Activated T-cell treated with anti-CD3 and anti-CD28 coated beads, Interleukin-2, amount 50 U/mL, for 4 hours (primary cell): ENCODE measurements around the gene GDF2. TPM values are rescaled to one million over a fixed set of nuclear protein-coding genes. Genes with fewer than 3 reads are reported as not detected.

ENCODE experiments used
- ATAC-seq, 2 donors: fragments of 200-7000 bp; cut with Tn5 transposase; one replicate each; pipeline ENCODE4 v1.10.0; 2021
- DNase-seq: peaks from one replicate; pipeline ENCODE4 v3.0.0-alpha.2; 2020
- H3K27me3 Mint-ChIP-seq: one replicate; pipeline ENCODE4 v1.8.0; 2021; ENCODE audit warnings: low read depth, mixed read lengths
- H3K36me3 Mint-ChIP-seq: one replicate; pipeline ENCODE4 v1.8.0; 2022; ENCODE audit warnings: mixed read lengths; ENCODE audit not compliant: insufficient read depth
- H3K4me1 Mint-ChIP-seq: one replicate; pipeline ENCODE4 v1.8.0; 2021; ENCODE audit warnings: low read depth, mixed read lengths
- H3K4me3 Mint-ChIP-seq: one replicate; pipeline ENCODE4 v1.8.0; 2021; ENCODE audit warnings: mild to moderate bottlenecking, moderate library complexity, mixed read lengths
- H3K9me3 Mint-ChIP-seq: one replicate; pipeline ENCODE4 v1.8.0; 2021; ENCODE audit warnings: mixed read lengths
- total RNA-seq, 3 donors: library from RNA; stranded (reverse); gene quantifications; one replicate each; pipeline ENCODE4 v1.2.1, GENCODE V29; 2021

GDF2 gene
- total RNA-seq: not detected

- ATAC-seq: no peak
- Mint-ChIP-seq H3K36me3 (no peaks in the 10 kb centered on the region), H3K9me3 (no peaks in the 10 kb centered on the region), H3K4me1 (no peaks in the 10 kb centered on the region), H3K27me3 (peaks cover 10% of the 10 kb centered on the region), H3K4me3 (no peak within 1 kb of the TSS)
- no peak for DNase-seq
Observed at GRCh38 chr10:47322300-47323061, at the start of gene GDF2. Gene GDF2, plus strand, starts transcription at chr10:47322454. Its CDS starts 215 bp downstream, at chr10:47322669.

DNA sequence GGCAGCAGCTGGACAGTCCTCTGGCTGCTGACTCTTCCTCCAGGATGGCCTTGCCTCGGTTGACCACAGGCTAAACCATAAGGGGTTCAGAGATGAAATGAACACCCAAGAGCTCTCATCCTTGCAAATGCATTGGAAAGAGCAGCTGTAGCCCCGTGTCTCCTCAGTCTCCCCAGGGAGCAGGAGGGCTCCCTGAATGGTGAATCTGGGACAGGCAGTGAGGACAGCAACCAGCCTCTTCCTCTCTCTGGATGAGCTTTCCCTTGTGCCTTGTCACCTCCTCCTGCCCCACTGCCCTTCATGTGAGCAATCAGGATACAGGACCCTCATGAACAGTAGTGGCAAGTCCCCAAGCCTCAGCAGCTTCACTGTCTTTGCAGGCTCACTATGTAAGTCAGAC lies 46.2 kb upstream of the GDF2 start:
- peaks cover 24% of the 10 kb centered on the region for H3K4me1 Mint-ChIP-seq
- no peaks in the 10 kb centered on the region for H3K36me3 Mint-ChIP-seq
- no peak for DNase-seq
- no peaks in the 10 kb centered on the region for H3K27me3 Mint-ChIP-seq
- H3K4me3 Mint-ChIP-seq: no peak overlapping the region
- H3K9me3 Mint-ChIP-seq: peaks cover 4% of the 10 kb centered on the region
- ATAC-seq: no peak

GRCh38 chr10:47276576-47277351 lies 45.5 kb upstream of the GDF2 start:
- Mint-ChIP-seq H3K4me1 (peaks cover 24% of the 10 kb centered on the region), H3K36me3 (no peaks in the 10 kb centered on the region), H3K27me3 (no peaks in the 10 kb centered on the region), H3K9me3 (peaks cover 4% of the 10 kb centered on the region), H3K4me3 (no peak overlapping the region)
- ATAC-seq: no peak
- no peak for DNase-seq

GRCh38 chr10:47277352-47278151 lies 44.7 kb upstream of the GDF2 start:
- Mint-ChIP-seq H3K9me3 (no peaks in the 10 kb centered on the region), H3K4me1 (peaks cover 24% of the 10 kb centered on the region), H3K36me3 (no peaks in the 10 kb centered on the region), H3K4me3 (no peak overlapping the region), H3K27me3 (no peaks in the 10 kb centered on the region)
- DNase-seq (peak; percentile 27), ATAC-seq (peak; percentile 88 to 92)

DNA sequence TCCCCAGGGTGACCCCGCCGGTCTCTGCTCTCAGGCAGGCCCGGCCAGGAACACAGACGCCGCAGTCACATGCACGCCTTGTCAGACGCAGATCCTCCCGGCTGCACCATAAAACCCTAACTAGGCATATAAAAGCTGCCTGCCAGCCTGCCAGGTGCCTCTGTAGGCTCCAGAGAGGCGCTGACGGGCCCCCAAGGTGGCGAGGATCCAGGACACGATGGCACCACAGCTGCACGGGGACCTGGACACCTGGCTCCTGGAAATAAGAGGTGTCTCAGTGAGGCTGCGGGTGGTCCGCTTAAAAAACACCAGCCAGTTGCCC lies 44.1 kb upstream of the GDF2 start:
- Mint-ChIP-seq H3K4me1 (peaks cover 24% of the 10 kb centered on the region), H3K36me3 (no peaks in the 10 kb centered on the region), H3K27me3 (no peaks in the 10 kb centered on the region), H3K4me3 (no peak overlapping the region), H3K9me3 (no peaks in the 10 kb centered on the region)
- ATAC-seq (peak in 1 of 2 donors; percentile 16), DNase-seq (no peak)

GRCh38 chr10:47278720-47279119 lies 43.5 kb upstream of the GDF2 start:
- Mint-ChIP-seq H3K4me3 (no peak overlapping the region), H3K4me1 (peaks cover 24% of the 10 kb centered on the region), H3K9me3 (no peaks in the 10 kb centered on the region)

DNA sequence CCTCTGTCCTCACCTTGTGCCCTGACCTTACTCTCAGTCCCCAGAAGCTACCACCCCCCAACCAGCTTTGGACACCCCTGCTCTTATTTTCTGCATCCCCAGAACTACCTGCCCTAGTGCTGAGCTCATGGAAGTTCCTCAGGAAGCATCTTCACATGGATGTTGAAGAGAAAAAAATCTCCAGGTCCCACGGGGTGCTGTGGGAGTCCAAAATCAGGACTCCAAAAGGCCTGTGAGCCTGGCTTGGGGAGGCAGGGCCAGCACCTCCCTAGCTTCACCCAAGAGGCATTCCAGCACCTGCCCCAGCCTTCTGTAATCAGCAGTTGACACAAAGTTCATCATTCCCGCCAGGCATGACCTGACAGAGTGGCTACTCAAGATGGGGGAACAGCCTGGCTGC lies 43.0 kb upstream of the GDF2 start:
- DNase-seq: no peak
- peaks cover 24% of the 10 kb centered on the region for H3K4me1 Mint-ChIP-seq
- H3K4me3 Mint-ChIP-seq: no peak overlapping the region
- H3K27me3 Mint-ChIP-seq: no peaks in the 10 kb centered on the region
- H3K36me3 Mint-ChIP-seq: no peaks in the 10 kb centered on the region
- no peaks in the 10 kb centered on the region for H3K9me3 Mint-ChIP-seq
- ATAC-seq: no peak

More at GRCh38 chr10:47278720-47279119, 43.5 kb upstream of the GDF2 start:
- ATAC-seq (no peak), DNase-seq (no peak)
- Mint-ChIP-seq H3K27me3 (no peaks in the 10 kb centered on the region), H3K36me3 (no peaks in the 10 kb centered on the region)

GRCh38 chr10:47282005-47282656 lies 40.1 kb upstream of the GDF2 start:
- Mint-ChIP-seq H3K4me3 (no peak overlapping the region), H3K4me1 (peaks cover 39% of the 10 kb centered on the region), H3K27me3 (no peaks in the 10 kb centered on the region), H3K9me3 (no peaks in the 10 kb centered on the region), H3K36me3 (no peaks in the 10 kb centered on the region)
- DNase-seq: no peak
- ATAC-seq: no peak

- DNase-seq (no peak), ATAC-seq (no peak)
- Mint-ChIP-seq H3K4me3 (no peak overlapping the region), H3K9me3 (no peaks in the 10 kb centered on the region), H3K4me1 (peaks cover 34% of the 10 kb centered on the region), H3K36me3 (no peaks in the 10 kb centered on the region), H3K27me3 (no peaks in the 10 kb centered on the region)
Observed at GRCh38 chr10:47282657-47283018, 39.6 kb upstream of the GDF2 start.

DNA sequence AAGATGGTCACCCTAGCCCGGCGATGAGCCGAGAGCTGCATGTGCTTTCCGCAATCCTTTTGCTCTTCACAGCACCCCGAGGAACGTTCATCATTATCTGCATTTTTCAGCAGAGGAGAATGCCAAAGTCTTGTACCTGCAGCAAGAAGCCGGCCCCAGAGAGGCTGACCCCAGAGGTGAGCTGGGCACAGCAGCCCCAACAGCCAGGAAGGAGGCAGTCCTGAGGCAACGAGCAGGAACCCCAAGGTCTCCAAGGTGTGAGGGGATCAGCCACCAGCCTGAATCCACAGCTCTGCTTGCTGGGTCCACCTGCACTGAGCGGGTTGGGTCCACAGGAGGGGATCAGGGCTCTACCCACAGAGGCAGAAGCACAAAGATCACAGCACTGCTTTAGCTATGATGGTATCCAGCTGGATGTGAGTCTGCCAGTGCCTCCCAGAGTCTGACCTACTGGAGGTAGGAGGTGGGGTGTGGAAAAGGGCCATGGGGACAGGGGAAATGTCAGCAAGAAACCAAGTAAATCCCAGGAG lies 39.1 kb upstream of the GDF2 start:
- ATAC-seq: no peak
- Mint-ChIP-seq H3K27me3 (no peaks in the 10 kb centered on the region), H3K36me3 (no peaks in the 10 kb centered on the region), H3K4me1 (peaks cover 30% of the 10 kb centered on the region), H3K9me3 (no peaks in the 10 kb centered on the region), H3K4me3 (no peak overlapping the region)
- DNase-seq: no peak

- Mint-ChIP-seq H3K4me1 (peaks cover 25% of the 10 kb centered on the region), H3K9me3 (no peaks in the 10 kb centered on the region), H3K27me3 (no peaks in the 10 kb centered on the region), H3K36me3 (no peaks in the 10 kb centered on the region), H3K4me3 (no peak overlapping the region)
- ATAC-seq (no peak), DNase-seq (no peak)
Observed at GRCh38 chr10:47283848-47284247, 38.4 kb upstream of the GDF2 start.

DNA sequence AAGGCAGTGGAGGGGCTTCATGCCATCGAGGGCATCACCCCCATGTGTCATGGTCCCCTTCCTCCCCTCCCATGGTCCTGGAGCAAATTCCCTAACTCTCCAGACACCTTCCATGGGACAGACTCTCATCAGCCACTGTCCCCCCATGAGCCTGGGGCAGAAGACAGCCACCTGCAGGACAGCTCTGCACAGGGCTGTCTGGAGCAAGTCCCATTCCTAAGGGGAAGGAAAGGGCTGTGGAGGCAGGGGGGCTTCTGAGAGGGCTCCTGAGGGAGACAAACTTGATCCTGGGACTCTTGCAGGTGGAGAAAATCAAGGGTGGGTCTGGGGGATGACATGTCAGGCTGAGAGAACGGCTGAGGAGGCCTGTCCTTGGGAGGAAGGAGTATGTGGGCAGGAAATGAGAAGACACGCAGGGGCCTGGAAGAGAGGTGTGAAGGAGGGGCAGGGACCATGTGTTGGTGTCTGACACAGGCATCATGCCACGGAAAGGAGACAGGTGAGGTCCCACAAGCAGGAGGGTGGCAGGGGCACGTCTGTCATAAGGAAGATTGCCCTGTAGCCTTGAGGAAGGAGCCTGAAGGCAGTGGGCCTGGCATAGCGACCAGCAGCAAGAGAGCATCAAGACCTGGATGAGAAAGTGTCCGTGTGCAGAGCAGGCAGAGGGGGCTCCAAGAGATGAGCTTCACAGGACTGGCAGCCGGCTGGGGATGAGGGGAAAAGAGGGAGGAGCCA lies 36.7 kb upstream of the GDF2 start:
- no peaks in the 10 kb centered on the region for H3K9me3 Mint-ChIP-seq
- H3K27me3 Mint-ChIP-seq: no peaks in the 10 kb centered on the region
- no peak overlapping the region for H3K4me3 Mint-ChIP-seq
- H3K36me3 Mint-ChIP-seq: no peaks in the 10 kb centered on the region
- peaks cover 25% of the 10 kb centered on the region for H3K4me1 Mint-ChIP-seq
- ATAC-seq (no peak), DNase-seq (no peak)

DNA sequence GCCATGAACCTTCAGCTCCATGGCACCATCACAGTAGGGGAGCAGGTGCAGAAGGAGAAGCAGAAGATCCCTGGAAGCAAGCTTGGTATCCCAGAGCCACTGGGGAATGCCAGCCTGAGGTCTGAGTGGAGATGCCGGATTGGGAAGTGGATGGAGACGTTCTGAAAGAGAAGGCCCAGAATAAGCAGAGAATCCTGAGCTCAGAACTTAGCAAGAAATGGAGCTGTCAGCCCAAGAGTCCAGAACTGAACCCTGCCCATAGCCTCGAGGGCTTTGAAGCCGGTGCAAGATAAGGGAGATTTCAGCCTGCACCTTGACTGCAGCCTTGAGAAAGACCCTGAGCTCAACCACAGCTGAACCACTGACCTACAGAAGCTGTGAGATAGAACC lies 36.1 kb upstream of the GDF2 start:
- no peak for DNase-seq
- H3K4me3 Mint-ChIP-seq: no peak overlapping the region
- H3K27me3 Mint-ChIP-seq: no peaks in the 10 kb centered on the region
- H3K9me3 Mint-ChIP-seq: no peaks in the 10 kb centered on the region
- H3K4me1 Mint-ChIP-seq: peaks cover 25% of the 10 kb centered on the region
- H3K36me3 Mint-ChIP-seq: no peaks in the 10 kb centered on the region
- ATAC-seq: no peak
